PFSK-1 (cell line): Measurements from ENCODE around the gene MAP4K4.

Source experiments
- FOXP2 ChIP-seq: optimal IDR thresholded peaks from 2 replicates; pipeline ENCODE3; 2011; ENCODE audit warnings: borderline replicate concordance, control low read depth, inconsistent platforms; ENCODE audit not compliant: insufficient read depth; ENCODE audit errors: extremely low read length, extremely low read depth
- POLR2AphosphoS5 ChIP-seq: IDR thresholded peaks from 2 replicates; pipeline ENCODE4 v1.6.1; 2012; ENCODE audit warnings: low read depth, mild to moderate bottlenecking, control low read depth, low read length, moderate library complexity
- REST ChIP-seq, 2 experiments: IDR thresholded peaks; 2 replicates each; pipeline versions ENCODE4 v1.6.1 to v1.8.0; 2011 to 2012; ENCODE audit warnings: low read depth in 2 of 2, low read length in 2 of 2, control low read depth in 1 of 2, inconsistent platforms in 1 of 2, mild to moderate bottlenecking in 1 of 2, moderate library complexity in 1 of 2; ENCODE audit not compliant: insufficient read depth in 1 of 2
- SIN3A ChIP-seq: IDR thresholded peaks from 2 replicates; pipeline ENCODE4 v1.6.1; 2012; ENCODE audit warnings: mild to moderate bottlenecking, low read length, moderate library complexity, borderline replicate concordance; ENCODE audit not compliant: insufficient read depth
- TAF1 ChIP-seq: IDR thresholded peaks from 2 replicates; pipeline ENCODE4 v1.6.1; 2012; ENCODE audit warnings: low read length, control low read depth, borderline replicate concordance; ENCODE audit not compliant: insufficient read depth

Gene MAP4K4

GRCh38 chr2:101909760-101910159, 212.3 kb downstream of the MAP4K4 start:
- no peak for TF ChIP-seq TAF1
- TF ChIP-seq FOXP2 = no peak
- TF ChIP-seq SIN3A = no peak
- no peak for TF ChIP-seq POLR2AphosphoS5
- no peak for TF ChIP-seq REST (IDR thresholded peaks at IDR 0.05; ENCODE audit: insufficient read depth in 1 of 2, low read depth in 2 of 2, low read length in 2 of 2)

GRCh38 chr2:101912545-101912944, 215.0 kb downstream of the MAP4K4 start:
- TF ChIP-seq POLR2AphosphoS5 (no peak), REST (IDR thresholded peaks at IDR 0.05; ENCODE audit: insufficient read depth in 1 of 2, low read depth in 2 of 2, low read length in 2 of 2) (no peak), TAF1 (no peak), FOXP2 (no peak)

- no peak for TF ChIP-seq REST (IDR thresholded peaks at IDR 0.05; ENCODE audit: insufficient read depth in 1 of 2, low read depth in 2 of 2, low read length in 2 of 2)
These were observed 223.9 kb downstream of the MAP4K4 start for GRCh38 chr2:101921319-101921952.

GRCh38 chr2:101921953-101922325, 224.4 kb downstream of the MAP4K4 start:
- TF ChIP-seq POLR2AphosphoS5 (no peak), TAF1 (no peak), REST (IDR thresholded peaks at IDR 0.05; ENCODE audit: insufficient read depth in 1 of 2, low read depth in 2 of 2, low read length in 2 of 2) (no peak), FOXP2 (no peak), SIN3A (no peak)

- TF ChIP-seq TAF1 (no peak), SIN3A (no peak), POLR2AphosphoS5 (no peak), REST (IDR thresholded peaks at IDR 0.05; ENCODE audit: insufficient read depth in 1 of 2, low read depth in 2 of 2, low read length in 2 of 2) (no peak), FOXP2 (no peak)
These were observed 232.5 kb downstream of the MAP4K4 start for GRCh38 chr2:101930019-101930418.
